Upper lobe of left lung (tissue), 6 donors: Measurements from ENCODE around the gene SLC40A1. TPM values are rescaled to one million over a fixed set of nuclear protein-coding genes. Genes with fewer than 3 reads are reported as not detected.

Experiments
- ATAC-seq, 2 donors: fragments of 200-7000 bp; cut with Tn5 transposase; one replicate each; pipeline ENCODE4 v1.9.1; 2022; ENCODE audit warnings: mild to moderate bottlenecking in 2 of 2, moderate library complexity in 2 of 2; ENCODE audit not compliant: low FRiP score in 2 of 2
- DNase-seq, 2 donors: peaks; one replicate each; pipeline ENCODE4 v3.0.0-alpha.2; 2019 to 2020
- H3K27ac ChIP-seq, 4 donors: fragments of 200-600 bp; sonication (generic); one replicate each; pipeline ENCODE4 v1.5.1; 2016 to 2019
- H3K27me3 ChIP-seq, 4 donors: fragments of 200-600 bp; sonication (generic); one replicate each; pipeline ENCODE4 v1.5.1; 2017 to 2019
- H3K36me3 ChIP-seq, 4 donors: fragments of 200-600 bp; sonication (generic); one replicate each; pipeline ENCODE4 v1.5.1; 2016 to 2019
- H3K4me1 ChIP-seq, 4 donors: fragments of 200-600 bp; sonication (generic); one replicate each; pipeline ENCODE4 v1.5.1; 2018 to 2019
- H3K4me3 ChIP-seq, 4 donors: fragments of 200-600 bp; sonication (generic); one replicate each; pipeline ENCODE4 v1.5.1; 2017 to 2019; ENCODE audit warnings: mild to moderate bottlenecking in 2 of 4, moderate library complexity in 1 of 4
- H3K9me3 ChIP-seq, 4 donors: fragments of 200-600 bp; sonication (generic); one replicate each; pipeline ENCODE4 v1.5.1; 2018 to 2019
- EP300 ChIP-seq, 4 donors: sonication (generic); formaldehyde crosslinking; IDR thresholded peaks; one replicate each; pipeline ENCODE4 v1.5.1; 2017; ENCODE audit warnings: antibody characterized with exemption in 4 of 4, control low read depth in 2 of 4
- POLR2A ChIP-seq, 4 donors: fragments of 450-650 bp; IDR thresholded peaks; one replicate each; pipeline ENCODE4 v1.5.1; 2016 to 2017; ENCODE audit warnings: antibody characterized with exemption in 4 of 4, mild to moderate bottlenecking in 2 of 4
- POLR2AphosphoS5 ChIP-seq, 2 donors: sonication (generic); formaldehyde crosslinking; IDR thresholded peaks; one replicate each; pipeline ENCODE4 v1.5.1; 2017; ENCODE audit warnings: antibody characterized with exemption in 2 of 2
- WGBS, 2 donors: methylation state at CpG; one replicate each; pipeline ENCODE4 v1.1.5; 2017 to 2018; 5-methylcytosine and 5-hydroxymethylcytosine counted together
- total RNA-seq, 6 donors: library from RNA; depleted of rRNA in 4 of 6; stranded (reverse); fragments of >200 nt in 4 of 6; gene quantifications; one replicate each; pipeline versions ENCODE4 v1.1.0 to v1.2.1, GENCODE V29; 2016 to 2021
- TF ChIP-seq, protein P1 (sequence below), 6 experiments: fragments of 450-650 bp in 4 of 6; fragments of 200-600 bp in 2 of 6; sonication (generic) in 2 of 6; IDR thresholded peaks; one replicate each; pipeline ENCODE4 v1.5.1; 2016 to 2019; ENCODE audit warnings: antibody characterized with exemption in 6 of 6
- donor health status: DM: no; HTN: no; CAD: no; lungs with moderate emphysema.
- donor health status: DM: no; HTN: yes; CAD: no; lungs with severe emphysema.

Gene SLC40A1
- total RNA-seq, 6 donors from 2014 or later = 67.4 to 154 (median 131) TPM

- Histone ChIP-seq H3K36me3 (no peaks in the 10 kb centered on the region), H3K27me3 (no peaks in the 10 kb centered on the region), H3K27ac (no peak overlapping the region), H3K4me1 (peaks cover 0 to 15% (median 10%) of the 10 kb centered on the region in 4 donors), H3K9me3 (no peaks in the 10 kb centered on the region), H3K4me3 (no peak overlapping the region)
- 75 to 83% methylated on average over 6 of the region's 6 CpGs for WGBS, 2 donors
- ATAC-seq (no peak), DNase-seq (no peak)
- TF ChIP-seq POLR2AphosphoS5 (IDR thresholded peaks at IDR 0.05) (no peak), POLR2A (IDR thresholded peaks at IDR 0.05) (no peak), EP300 (IDR thresholded peaks at IDR 0.05) (no peak)
- TF ChIP-seq, protein P1, sequence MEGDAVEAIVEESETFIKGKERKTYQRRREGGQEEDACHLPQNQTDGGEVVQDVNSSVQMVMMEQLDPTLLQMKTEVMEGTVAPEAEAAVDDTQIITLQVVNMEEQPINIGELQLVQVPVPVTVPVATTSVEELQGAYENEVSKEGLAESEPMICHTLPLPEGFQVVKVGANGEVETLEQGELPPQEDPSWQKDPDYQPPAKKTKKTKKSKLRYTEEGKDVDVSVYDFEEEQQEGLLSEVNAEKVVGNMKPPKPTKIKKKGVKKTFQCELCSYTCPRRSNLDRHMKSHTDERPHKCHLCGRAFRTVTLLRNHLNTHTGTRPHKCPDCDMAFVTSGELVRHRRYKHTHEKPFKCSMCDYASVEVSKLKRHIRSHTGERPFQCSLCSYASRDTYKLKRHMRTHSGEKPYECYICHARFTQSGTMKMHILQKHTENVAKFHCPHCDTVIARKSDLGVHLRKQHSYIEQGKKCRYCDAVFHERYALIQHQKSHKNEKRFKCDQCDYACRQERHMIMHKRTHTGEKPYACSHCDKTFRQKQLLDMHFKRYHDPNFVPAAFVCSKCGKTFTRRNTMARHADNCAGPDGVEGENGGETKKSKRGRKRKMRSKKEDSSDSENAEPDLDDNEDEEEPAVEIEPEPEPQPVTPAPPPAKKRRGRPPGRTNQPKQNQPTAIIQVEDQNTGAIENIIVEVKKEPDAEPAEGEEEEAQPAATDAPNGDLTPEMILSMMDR (IDR thresholded peaks at IDR 0.05) = no peak
Observed at GRCh38 chr2:189517847-189518535, 62.6 kb downstream of the SLC40A1 start.

GRCh38 chr2:189516546-189516945 lies 64.0 kb downstream of the SLC40A1 start:
- Histone ChIP-seq H3K36me3 (no peaks in the 10 kb centered on the region), H3K27ac (no peak overlapping the region), H3K4me1 (peaks cover 0 to 5% (median 2%) of the 10 kb centered on the region in 4 donors), H3K27me3 (no peaks in the 10 kb centered on the region), H3K9me3 (no peaks in the 10 kb centered on the region), H3K4me3 (no peak overlapping the region)
- TF ChIP-seq POLR2A (IDR thresholded peaks at IDR 0.05) (no peak), POLR2AphosphoS5 (IDR thresholded peaks at IDR 0.05) (no peak), EP300 (IDR thresholded peaks at IDR 0.05) (no peak)
- TF ChIP-seq, protein P1 (IDR thresholded peaks at IDR 0.05) = no peak
- no peak for DNase-seq
- ATAC-seq = no peak
- WGBS, 2 donors = 37 to 39% methylated on average over 3 of the region's 3 CpGs

GRCh38 chr2:189515264-189515663 lies 65.3 kb downstream of the SLC40A1 start:
- Histone ChIP-seq H3K36me3 (no peaks in the 10 kb centered on the region), H3K9me3 (no peaks in the 10 kb centered on the region), H3K27ac (no peak overlapping the region), H3K4me3 (no peak overlapping the region), H3K27me3 (no peaks in the 10 kb centered on the region), H3K4me1 (peaks cover 0 to 5% (median 2%) of the 10 kb centered on the region in 4 donors)
- ATAC-seq (peak in 1 of 2 donors; percentile 71), DNase-seq (no peak)
- 33 to 72% methylated on average over 1 of the region's 1 CpG for WGBS, 2 donors
- TF ChIP-seq POLR2AphosphoS5 (IDR thresholded peaks at IDR 0.05) (no peak), EP300 (IDR thresholded peaks at IDR 0.05) (no peak), POLR2A (IDR thresholded peaks at IDR 0.05) (no peak)
- TF ChIP-seq, protein P1 (IDR thresholded peaks at IDR 0.05) = no peak

DNA sequence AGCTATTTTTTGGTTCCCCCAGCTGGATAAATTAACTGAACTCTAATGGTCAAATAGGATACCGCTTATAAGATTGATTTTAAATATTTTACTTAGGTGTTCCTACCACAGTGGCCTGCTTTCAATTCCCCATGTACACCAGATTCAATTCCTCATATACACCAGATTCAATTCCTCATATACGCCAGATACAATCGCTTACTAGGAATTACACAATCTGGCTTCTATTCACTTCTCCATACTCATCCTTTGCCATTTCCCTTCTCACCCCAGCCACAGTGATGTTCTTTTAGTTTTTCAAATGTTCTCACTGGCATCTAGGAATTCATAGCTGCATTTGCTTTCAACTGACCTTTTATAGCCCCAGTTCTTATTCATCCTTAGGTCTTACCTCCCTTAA lies 66.5 kb downstream of the SLC40A1 start:
- WGBS, 2 donors = 70 to 82% methylated on average over 3 of the region's 3 CpGs
- H3K27ac ChIP-seq = no peak overlapping the region
- H3K36me3 ChIP-seq = no peaks in the 10 kb centered on the region
- peaks cover 0 to 5% (median 2%) of the 10 kb centered on the region in 4 donors for H3K4me1 ChIP-seq
- no peaks in the 10 kb centered on the region for H3K27me3 ChIP-seq
- no peaks in the 10 kb centered on the region for H3K9me3 ChIP-seq
- H3K4me3 ChIP-seq = no peak overlapping the region
- ATAC-seq (peak in 1 of 2 donors; percentile 85), DNase-seq (no peak)
- no peak for TF ChIP-seq POLR2AphosphoS5 (IDR thresholded peaks at IDR 0.05)
- TF ChIP-seq, protein P1 (IDR thresholded peaks at IDR 0.05) = no peak
- TF ChIP-seq EP300 (IDR thresholded peaks at IDR 0.05) = no peak
- no peak for TF ChIP-seq POLR2A (IDR thresholded peaks at IDR 0.05)

- DNase-seq (no peak), ATAC-seq (no peak)
- no peaks in the 10 kb centered on the region for H3K9me3 ChIP-seq
- TF ChIP-seq, protein P1 (IDR thresholded peaks at IDR 0.05) = no peak
- TF ChIP-seq POLR2AphosphoS5 (IDR thresholded peaks at IDR 0.05) (no peak), POLR2A (IDR thresholded peaks at IDR 0.05) (no peak), EP300 (IDR thresholded peaks at IDR 0.05) (no peak)
- no peak overlapping the region for H3K4me3 ChIP-seq
- H3K27me3 ChIP-seq = no peaks in the 10 kb centered on the region
- WGBS, 2 donors = 68 to 70% methylated on average over 3 of the region's 3 CpGs
- H3K27ac ChIP-seq = no peak overlapping the region
- no peaks in the 10 kb centered on the region for H3K36me3 ChIP-seq
- H3K4me1 ChIP-seq = peaks cover 0 to 5% (median 2%) of the 10 kb centered on the region in 4 donors
Observed at GRCh38 chr2:189512879-189513278, 67.7 kb downstream of the SLC40A1 start.
